HFFc6 (cell line): Measurements from ENCODE around the gene REV3L. TPM values are rescaled to one million over a fixed set of nuclear protein-coding genes. Genes with fewer than 3 reads are reported as not detected.

ENCODE experiments used
- DNase-seq: peaks from one replicate; pipeline ENCODE4 v3.0.0-alpha.2; 2018
- H3K27ac Mint-ChIP-seq: 2 replicates; pipeline ENCODE4 v1.8.0; 2020; ENCODE audit warnings: mild to moderate bottlenecking, mixed read lengths
- H3K27me3 Mint-ChIP-seq: 2 replicates; pipeline ENCODE4 v1.8.0; 2021; ENCODE audit warnings: mild to moderate bottlenecking, moderate library complexity, mixed read lengths; ENCODE audit not compliant: insufficient read depth
- H3K36me3 Mint-ChIP-seq: 2 replicates; pipeline ENCODE4 v1.8.0; 2021; ENCODE audit warnings: low read depth, mixed read lengths
- H3K4me1 Mint-ChIP-seq: 2 replicates; pipeline ENCODE4 v1.8.0; 2020; ENCODE audit warnings: low read depth, mixed read lengths
- H3K4me3 Mint-ChIP-seq: 2 replicates; pipeline ENCODE4 v1.8.0; 2020; ENCODE audit warnings: mild to moderate bottlenecking, moderate library complexity, mixed read lengths
- H3K9me3 Mint-ChIP-seq: 2 replicates; pipeline ENCODE4 v1.8.0; 2020; ENCODE audit warnings: mild to moderate bottlenecking, mixed read lengths
- CTCF ChIP-seq: fragments of 200-600 bp; sonication (generic); IDR thresholded peaks from 2 replicates; pipeline ENCODE4 v1.5.0; 2021; ENCODE audit warnings: antibody characterized with exemption, mild to moderate bottlenecking
- total RNA-seq, 6 experiments: library from RNA; stranded (reverse); fragmentation: NEBNext Ultra II Directional; extraction: Animal tissue kit (Norgen Biotek cat#: 25700); gene quantifications; 2 replicates in 1 of 6; 3 replicates in 5 of 6; pipeline ENCODE4 v1.2.3, GENCODE V29; 2021

REV3L gene
- total RNA-seq, 6 experiments from 2014 or later, result 22.4 to 36.3 (median 31.2) TPM

GRCh38 chr6:111388681-111389080 lies 94.3 kb downstream of the REV3L start:
- H3K36me3 Mint-ChIP-seq, result peaks cover 46% of the 10 kb centered on the region
- peaks cover 5% of the 10 kb centered on the region; the same call in 1 of the 2 replicates for H3K4me1 Mint-ChIP-seq
- H3K27ac Mint-ChIP-seq, result no peak overlapping the region
- TF ChIP-seq CTCF, result no peak
- no peaks in the 10 kb centered on the region for H3K9me3 Mint-ChIP-seq
- H3K27me3 Mint-ChIP-seq, result no peaks in the 10 kb centered on the region
- no peak for DNase-seq
- H3K4me3 Mint-ChIP-seq, result no peak overlapping the region

GRCh38 chr6:111382476-111383294 lies 100.3 kb downstream of the REV3L start:
- no peak overlapping the region for H3K27ac Mint-ChIP-seq
- peaks cover 65% of the 10 kb centered on the region for H3K36me3 Mint-ChIP-seq
- no peak overlapping the region for H3K4me3 Mint-ChIP-seq
- no peaks in the 10 kb centered on the region for H3K9me3 Mint-ChIP-seq
- DNase-seq, result no peak
- TF ChIP-seq CTCF, result no peak
- peaks cover 2% of the 10 kb centered on the region; the same call in 1 of the 2 replicates for H3K27me3 Mint-ChIP-seq
- peaks cover 35% of the 10 kb centered on the region for H3K4me1 Mint-ChIP-seq

- H3K27me3 Mint-ChIP-seq, result peaks cover 2% of the 10 kb centered on the region; the same call in 1 of the 2 replicates
- no peak for TF ChIP-seq CTCF
- H3K9me3 Mint-ChIP-seq, result no peaks in the 10 kb centered on the region
- no peak overlapping the region for H3K4me3 Mint-ChIP-seq
- DNase-seq, result no peak
- peaks cover 39% of the 10 kb centered on the region for H3K4me1 Mint-ChIP-seq
- H3K27ac Mint-ChIP-seq, result no peak overlapping the region
- peaks cover 61% of the 10 kb centered on the region for H3K36me3 Mint-ChIP-seq
These were observed 101.3 kb downstream of the REV3L start for GRCh38 chr6:111381728-111382127.

- TF ChIP-seq CTCF, result no peak
- H3K36me3 Mint-ChIP-seq, result peaks cover 63% of the 10 kb centered on the region
- H3K4me1 Mint-ChIP-seq, result peaks cover 39% of the 10 kb centered on the region
- peaks cover 2% of the 10 kb centered on the region; the same call in 1 of the 2 replicates for H3K27me3 Mint-ChIP-seq
- H3K4me3 Mint-ChIP-seq, result no peak overlapping the region
- no peaks in the 10 kb centered on the region for H3K9me3 Mint-ChIP-seq
- DNase-seq, result no peak
- H3K27ac Mint-ChIP-seq, result no peak overlapping the region
These were observed 101.9 kb downstream of the REV3L start for GRCh38 chr6:111381123-111381522.

- Mint-ChIP-seq H3K36me3 (peaks cover 66% of the 10 kb centered on the region), H3K27ac (no peak overlapping the region)
These were observed 103.2 kb downstream of the REV3L start for GRCh38 chr6:111379831-111380230.

More at GRCh38 chr6:111379831-111380230, 103.2 kb downstream of the REV3L start:
- H3K9me3 Mint-ChIP-seq, result no peaks in the 10 kb centered on the region
- peaks cover 39% of the 10 kb centered on the region for H3K4me1 Mint-ChIP-seq
- H3K27me3 Mint-ChIP-seq, result peaks cover 2% of the 10 kb centered on the region; the same call in 1 of the 2 replicates
- DNase-seq, result no peak
- no peak for TF ChIP-seq CTCF
- no peak overlapping the region for H3K4me3 Mint-ChIP-seq
